Astrocyte (in vitro differentiated cells and primary cell): ENCODE data around the gene DHTKD1. TPM values are rescaled to one million over a fixed set of nuclear protein-coding genes. Genes with fewer than 3 reads are reported as not detected.

ENCODE experiments used
- DNase-seq: peaks from one replicate; pipeline ENCODE4 v3.0.0-alpha.2; 2010; ENCODE audit warnings: low read depth
- FAIRE-seq: peaks from 2 replicates; lab custom pipeline; 2011; peaks lifted over from hg19 to GRCh38; lab: Jason Lieb, UNC
- H2AFZ ChIP-seq: 2 replicates; pipeline ENCODE4 v1.6.0; 2012; ENCODE audit warnings: low read depth, low read length, inconsistent platforms
- H3K27ac ChIP-seq: 2 replicates; pipeline ENCODE4 v1.5.1; 2011; ENCODE audit warnings: low read depth, low read length, inconsistent platforms
- H3K27me3 ChIP-seq: 2 replicates; pipeline ENCODE4 v1.6.0; 2011; ENCODE audit warnings: low read length, inconsistent platforms; ENCODE audit not compliant: insufficient read depth
- H3K36me3 ChIP-seq: 2 replicates; pipeline ENCODE4 v1.5.1; 2011; ENCODE audit warnings: low read length, inconsistent platforms; ENCODE audit not compliant: insufficient read depth
- H3K4me1 ChIP-seq: 2 replicates; pipeline ENCODE4 v1.5.1; 2011; ENCODE audit warnings: low read length, inconsistent platforms; ENCODE audit not compliant: insufficient read depth
- H3K4me2 ChIP-seq: 2 replicates; pipeline ENCODE4 v1.6.0; 2012; ENCODE audit warnings: low read length, inconsistent platforms
- H3K4me3 ChIP-seq: 2 replicates; pipeline ENCODE4 v1.5.1; 2011; ENCODE audit warnings: low read depth, mild to moderate bottlenecking, low read length, inconsistent platforms; ENCODE audit not compliant: insufficient read depth
- H3K79me2 ChIP-seq: 2 replicates; pipeline ENCODE4 v1.6.0; 2012; ENCODE audit warnings: mild to moderate bottlenecking, low read length, inconsistent platforms; ENCODE audit not compliant: insufficient read depth
- H3K9ac ChIP-seq: 2 replicates; pipeline ENCODE4 v1.6.0; 2012; ENCODE audit warnings: mild to moderate bottlenecking, low read length, inconsistent platforms
- H3K9me3 ChIP-seq: 2 replicates; pipeline ENCODE4 v1.5.1; 2012; ENCODE audit warnings: low read depth, mild to moderate bottlenecking, low read length, inconsistent platforms; ENCODE audit not compliant: insufficient read depth
- H4K20me1 ChIP-seq: 2 replicates; pipeline ENCODE4 v1.6.0; 2012; ENCODE audit warnings: low read length, inconsistent platforms; ENCODE audit not compliant: insufficient read depth
- H3K27ac Mint-ChIP-seq: one replicate; pipeline ENCODE4 v1.8.0; 2021; ENCODE audit warnings: mild to moderate bottlenecking, mixed read lengths; ENCODE audit not compliant: unreplicated experiment
- H3K27me3 Mint-ChIP-seq: one replicate; pipeline ENCODE4 v1.8.0; 2021; ENCODE audit warnings: low read depth, mixed read lengths; ENCODE audit not compliant: unreplicated experiment
- H3K36me3 Mint-ChIP-seq: one replicate; pipeline ENCODE4 v1.8.0; 2021; ENCODE audit warnings: low read depth, mixed read lengths; ENCODE audit not compliant: unreplicated experiment
- H3K4me1 Mint-ChIP-seq: one replicate; pipeline ENCODE4 v1.8.0; 2021; ENCODE audit warnings: low read depth, mixed read lengths; ENCODE audit not compliant: unreplicated experiment
- H3K4me3 Mint-ChIP-seq: one replicate; pipeline ENCODE4 v1.8.0; 2021; ENCODE audit warnings: mild to moderate bottlenecking, moderate library complexity, mixed read lengths; ENCODE audit not compliant: unreplicated experiment
- H3K9me3 Mint-ChIP-seq: one replicate; pipeline ENCODE4 v1.8.0; 2021; ENCODE audit warnings: mild to moderate bottlenecking, mixed read lengths; ENCODE audit not compliant: unreplicated experiment
- EZH2 ChIP-seq: IDR thresholded peaks from 2 replicates; pipeline ENCODE4 v1.6.1; 2012; ENCODE audit warnings: mild to moderate bottlenecking, low read length, inconsistent platforms; ENCODE audit not compliant: insufficient read depth
- total RNA-seq: library from RNA; stranded (reverse); gene quantifications from 2 replicates; pipeline ENCODE4 v1.2.1, GENCODE V29; 2021
- TF ChIP-seq, protein P1 (sequence below): IDR thresholded peaks from 2 replicates; pipeline ENCODE4 v1.5.1; 2011; ENCODE audit warnings: low read depth, mild to moderate bottlenecking, inconsistent platforms, low read length, moderate library complexity; ENCODE audit not compliant: insufficient read depth

Gene DHTKD1
- total RNA-seq, 1 donor from 2014 or later: 19.5 TPM

DNA sequence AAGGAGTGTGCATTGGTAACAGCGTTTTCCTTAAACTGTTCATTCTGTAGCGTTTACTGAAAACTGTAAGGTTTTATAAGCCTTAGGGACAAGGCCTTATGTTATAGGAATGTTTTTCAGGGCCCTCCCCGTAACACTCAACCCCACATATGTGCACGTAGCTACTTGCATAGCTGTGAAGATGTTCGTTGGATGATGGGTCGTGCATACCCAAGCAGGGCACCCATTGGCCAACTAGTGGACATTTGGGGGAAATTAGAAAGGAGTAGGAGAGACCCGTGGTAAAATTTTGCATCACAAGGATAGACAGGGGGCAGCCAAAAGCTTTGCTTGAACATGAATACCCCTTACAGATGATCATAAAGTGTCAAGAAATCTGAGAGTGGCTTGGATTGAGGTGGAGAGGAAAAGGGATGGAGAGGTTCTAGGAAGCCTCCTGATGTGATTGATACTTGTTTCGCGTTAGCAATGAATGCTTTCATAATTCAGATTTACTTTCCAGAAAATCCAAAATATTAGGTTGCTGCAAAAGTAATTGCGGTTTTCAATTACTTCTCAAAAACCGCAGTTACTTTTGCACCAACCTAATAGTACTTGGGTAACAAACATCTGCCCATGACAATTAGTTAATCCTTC is 61.6 kb downstream of the DHTKD1 start:
- Mint-ChIP-seq H3K36me3 (peaks cover 1% of the 10 kb centered on the region), H3K4me1 (peaks cover 3% of the 10 kb centered on the region), H3K9me3 (peaks cover 4% of the 10 kb centered on the region), H3K4me3 (peak overlapping the region; percentile 89), H3K27me3 (no peaks in the 10 kb centered on the region), H3K27ac (peak overlapping the region; percentile 36)
- H3K4me1 ChIP-seq: peaks cover 7% of the 10 kb centered on the region
- peak overlapping the region; percentile 94 for H2AFZ ChIP-seq
- H3K79me2 ChIP-seq: peaks cover 19% of the 10 kb centered on the region
- no peaks in the 10 kb centered on the region for H3K27me3 ChIP-seq
- FAIRE-seq (no peak), DNase-seq (peak; percentile 63)
- H3K27ac ChIP-seq: peak overlapping the region; percentile 79
- H3K9me3 ChIP-seq: no peaks in the 10 kb centered on the region
- peak overlapping the region; percentile 89 for H3K9ac ChIP-seq
- peak overlapping the region; percentile 94 for H3K4me3 ChIP-seq
- peaks cover 12% of the 10 kb centered on the region for H4K20me1 ChIP-seq
- TF ChIP-seq EZH2: no peak
- TF ChIP-seq, protein P1, sequence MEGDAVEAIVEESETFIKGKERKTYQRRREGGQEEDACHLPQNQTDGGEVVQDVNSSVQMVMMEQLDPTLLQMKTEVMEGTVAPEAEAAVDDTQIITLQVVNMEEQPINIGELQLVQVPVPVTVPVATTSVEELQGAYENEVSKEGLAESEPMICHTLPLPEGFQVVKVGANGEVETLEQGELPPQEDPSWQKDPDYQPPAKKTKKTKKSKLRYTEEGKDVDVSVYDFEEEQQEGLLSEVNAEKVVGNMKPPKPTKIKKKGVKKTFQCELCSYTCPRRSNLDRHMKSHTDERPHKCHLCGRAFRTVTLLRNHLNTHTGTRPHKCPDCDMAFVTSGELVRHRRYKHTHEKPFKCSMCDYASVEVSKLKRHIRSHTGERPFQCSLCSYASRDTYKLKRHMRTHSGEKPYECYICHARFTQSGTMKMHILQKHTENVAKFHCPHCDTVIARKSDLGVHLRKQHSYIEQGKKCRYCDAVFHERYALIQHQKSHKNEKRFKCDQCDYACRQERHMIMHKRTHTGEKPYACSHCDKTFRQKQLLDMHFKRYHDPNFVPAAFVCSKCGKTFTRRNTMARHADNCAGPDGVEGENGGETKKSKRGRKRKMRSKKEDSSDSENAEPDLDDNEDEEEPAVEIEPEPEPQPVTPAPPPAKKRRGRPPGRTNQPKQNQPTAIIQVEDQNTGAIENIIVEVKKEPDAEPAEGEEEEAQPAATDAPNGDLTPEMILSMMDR: peak; percentile 71
- no peaks in the 10 kb centered on the region for H3K36me3 ChIP-seq
- H3K4me2 ChIP-seq: peak overlapping the region; percentile 95

DNA sequence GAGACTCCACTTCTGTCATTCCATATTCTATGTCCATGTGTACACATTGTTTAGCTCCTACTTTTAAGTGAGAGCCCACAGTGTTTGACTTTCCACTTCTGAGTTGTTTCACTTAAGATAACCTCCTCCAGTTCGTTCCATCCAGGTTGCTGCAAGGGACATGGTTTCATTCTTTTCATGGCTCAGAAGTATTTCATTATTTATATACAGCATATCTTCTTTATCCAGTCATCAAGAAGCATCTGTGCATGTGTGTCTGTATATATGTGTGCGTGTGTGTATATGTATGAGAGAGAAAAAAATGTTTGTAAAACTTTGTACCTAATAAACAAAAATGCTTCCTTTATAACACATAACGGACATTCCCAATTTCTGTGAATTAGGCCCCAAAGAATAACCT is 66.9 kb downstream of the DHTKD1 start:
- no peak for DNase-seq
- no peak overlapping the region for H3K27ac Mint-ChIP-seq
- no peaks in the 10 kb centered on the region for H3K27me3 Mint-ChIP-seq
- Histone ChIP-seq H3K9ac (no peak overlapping the region), H3K27me3 (no peaks in the 10 kb centered on the region), H3K36me3 (peaks cover 12% of the 10 kb centered on the region), H3K4me1 (no peaks in the 10 kb centered on the region), H3K9me3 (no peaks in the 10 kb centered on the region), H3K4me3 (no peak overlapping the region), H3K27ac (no peak overlapping the region), H4K20me1 (peaks cover 8% of the 10 kb centered on the region), H3K4me2 (no peak overlapping the region), H3K79me2 (peaks cover 13% of the 10 kb centered on the region), H2AFZ (no peak overlapping the region)
- H3K9me3 Mint-ChIP-seq: no peaks in the 10 kb centered on the region
- no peak overlapping the region for H3K4me3 Mint-ChIP-seq
- TF ChIP-seq, protein P1: no peak
- no peak for TF ChIP-seq EZH2
- H3K36me3 Mint-ChIP-seq: peaks cover 10% of the 10 kb centered on the region
- no peak for FAIRE-seq
- H3K4me1 Mint-ChIP-seq: no peaks in the 10 kb centered on the region

DNA sequence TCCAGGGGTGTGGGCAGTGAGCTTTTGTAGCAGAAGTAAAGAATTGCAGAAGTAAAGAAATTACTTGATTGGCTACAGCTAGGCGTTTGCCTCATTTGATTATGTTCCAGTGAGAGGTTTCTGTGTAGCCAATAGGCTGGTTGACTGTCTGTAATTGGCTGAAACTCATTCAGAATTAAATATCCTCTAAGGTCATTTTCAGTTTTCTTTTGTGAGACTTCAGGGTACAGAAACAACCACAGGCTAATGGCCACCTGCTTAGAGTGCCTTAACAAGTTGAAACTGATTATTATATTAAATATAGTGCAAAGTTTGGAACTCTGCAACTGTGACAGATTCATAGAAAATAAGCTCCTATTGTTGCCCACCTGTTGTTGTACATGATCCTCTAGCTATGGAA is 71.3 kb downstream of the DHTKD1 start:
- Mint-ChIP-seq H3K27me3 (no peaks in the 10 kb centered on the region), H3K27ac (no peak overlapping the region), H3K36me3 (peaks cover 15% of the 10 kb centered on the region), H3K4me3 (no peak overlapping the region), H3K4me1 (no peaks in the 10 kb centered on the region), H3K9me3 (no peaks in the 10 kb centered on the region)
- Histone ChIP-seq H3K27ac (no peak overlapping the region), H3K4me1 (no peaks in the 10 kb centered on the region), H4K20me1 (no peaks in the 10 kb centered on the region), H3K9ac (no peak overlapping the region), H3K27me3 (no peaks in the 10 kb centered on the region), H3K4me3 (no peak overlapping the region), H2AFZ (no peak overlapping the region), H3K9me3 (no peaks in the 10 kb centered on the region), H3K79me2 (no peaks in the 10 kb centered on the region), H3K36me3 (peaks cover 19% of the 10 kb centered on the region), H3K4me2 (no peak overlapping the region)
- TF ChIP-seq EZH2: no peak
- TF ChIP-seq, protein P1: no peak
- no peak for DNase-seq
- FAIRE-seq: no peak
